ENCODE measurements around the gene ZMYND10. TPM values are rescaled to one million over a fixed set of nuclear protein-coding genes. Genes with fewer than 3 reads are reported as not detected.

ZMYND10 gene
- total RNA-seq, 2 donors from 2014 or later: 0.22 to 1.4 TPM

DNA sequence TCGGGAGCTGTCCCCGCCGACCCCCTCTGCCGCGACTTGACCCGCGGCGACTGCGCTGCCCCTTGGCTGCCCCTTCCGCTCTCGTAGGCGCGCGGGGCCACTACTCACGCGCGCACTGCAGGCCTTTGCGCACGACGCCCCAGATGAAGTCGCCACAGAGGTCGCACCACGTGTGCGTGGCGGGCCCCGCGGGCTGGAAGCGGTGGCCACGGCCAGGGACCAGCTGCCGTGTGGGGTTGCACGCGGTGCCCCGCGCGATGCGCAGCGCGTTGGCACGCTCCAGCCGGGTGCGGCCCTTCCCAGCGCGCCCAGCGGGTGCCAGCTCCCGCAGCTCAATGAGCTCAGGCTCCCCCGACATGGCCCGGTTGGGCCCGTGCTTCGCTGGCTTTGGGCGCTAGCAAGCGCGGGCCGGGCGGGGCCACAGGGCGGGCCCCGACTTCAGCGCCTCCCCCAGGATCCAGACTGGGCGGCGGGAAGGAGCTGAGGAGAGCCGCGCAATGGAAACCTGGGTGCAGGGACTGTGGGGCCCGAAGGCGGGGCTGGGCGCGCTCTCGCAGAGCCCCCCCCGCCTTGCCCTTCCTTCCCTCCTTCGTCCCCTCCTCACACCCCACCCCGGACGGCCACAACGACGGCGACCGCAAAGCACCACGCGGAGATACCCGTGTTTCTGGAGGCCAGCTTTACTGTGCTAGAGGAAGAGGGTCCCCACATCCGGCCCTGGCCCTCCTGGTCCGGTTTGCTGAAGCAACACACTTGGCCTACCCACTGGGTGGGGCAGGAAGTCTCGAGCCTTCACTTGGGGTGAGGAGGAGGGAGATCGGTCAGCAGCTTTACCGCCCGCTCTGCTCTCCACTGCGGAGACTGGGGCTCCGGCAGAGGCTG is 4.8 kb downstream of the ZMYND10 start, which contains the start of gene RASSF1:
RASSF1 (minus strand) TSS at position 389 of the 882 bp plus-strand sequence; CDS start at position 358, 31 bp downstream.
- H3K9me3 ChIP-seq (ENCODE audit: control insufficient read depth, low read length): no peaks in the 10 kb centered on the region
- Mint-ChIP-seq H3K36me3 (ENCODE audit: low read depth) (no peaks in the 10 kb centered on the region), H3K27ac (no peak within 1 kb of the TSS), H3K4me3 (peak within 1 kb of the TSS; percentile 39), H3K4me1 (peaks cover 8% of the 10 kb centered on the region), H3K27me3 (ENCODE audit: insufficient read depth) (peaks cover 72% of the 10 kb centered on the region), H3K9me3 (no peaks in the 10 kb centered on the region)
- no peak within 1 kb of the TSS for H3K9ac ChIP-seq (ENCODE audit: extremely low read depth, low read length, poor library complexity, severe bottlenecking)
- peaks cover 10% of the 10 kb centered on the region for H3K4me1 ChIP-seq (ENCODE audit: control insufficient read depth, insufficient read depth, low read length)
- no peak within 1 kb of the TSS for H3K4me3 ChIP-seq (ENCODE audit: low read length)
- H3K36me3 ChIP-seq (ENCODE audit: control insufficient read depth, insufficient read depth, low read length): no peaks in the 10 kb centered on the region
- WGBS, 2 experiments (ENCODE audit: insufficient coverage in 1 of 2, insufficient read length in 1 of 2): 15 to 23% methylated on average over 46 to 85 of the region's 85 CpGs
- peak; percentile 71 for DNase-seq
- H3K27me3 ChIP-seq (ENCODE audit: control insufficient read depth, insufficient read depth, low read length, poor library complexity, severe bottlenecking): peaks cover 69% of the 10 kb centered on the region
- no peak for TF ChIP-seq CTCF (conservative IDR thresholded peaks at IDR 0.05)
- no peak within 1 kb of the TSS for H3K27ac ChIP-seq (ENCODE audit: low read depth, low read length)

- no peak overlapping the region for H3K4me3 ChIP-seq (ENCODE audit: low read length)
These were observed 5.4 kb downstream of the ZMYND10 start for GRCh38 chr3:50340147-50340447.

GRCh38 chr3:50339485-50340146 is 5.9 kb downstream of the ZMYND10 start:
- no peak for DNase-seq
- no peaks in the 10 kb centered on the region for H3K36me3 Mint-ChIP-seq (ENCODE audit: low read depth)
- no peaks in the 10 kb centered on the region for H3K9me3 Mint-ChIP-seq
- H3K4me3 Mint-ChIP-seq: peak overlapping the region; percentile 21
- Histone ChIP-seq H3K4me3 (ENCODE audit: low read length) (no peak overlapping the region), H3K36me3 (ENCODE audit: control insufficient read depth, insufficient read depth, low read length) (peaks cover 4% of the 10 kb centered on the region), H3K4me1 (ENCODE audit: control insufficient read depth, insufficient read depth, low read length) (peaks cover 10% of the 10 kb centered on the region), H3K9me3 (ENCODE audit: control insufficient read depth, low read length) (no peaks in the 10 kb centered on the region), H3K27me3 (ENCODE audit: control insufficient read depth, insufficient read depth, low read length, poor library complexity, severe bottlenecking) (peaks cover 60% of the 10 kb centered on the region), H3K9ac (ENCODE audit: extremely low read depth, low read length, poor library complexity, severe bottlenecking) (no peak overlapping the region), H3K27ac (ENCODE audit: low read depth, low read length) (no peak overlapping the region)
- peaks cover 62% of the 10 kb centered on the region for H3K27me3 Mint-ChIP-seq (ENCODE audit: insufficient read depth)
- TF ChIP-seq CTCF (conservative IDR thresholded peaks at IDR 0.05): no peak
- H3K27ac Mint-ChIP-seq: no peak overlapping the region
- WGBS, 2 experiments (ENCODE audit: insufficient coverage in 1 of 2, insufficient read length in 1 of 2): 92% methylated on average over 11 to 14 of the region's 14 CpGs
- peaks cover 8% of the 10 kb centered on the region for H3K4me1 Mint-ChIP-seq

More at GRCh38 chr3:50340147-50340447, 5.4 kb downstream of the ZMYND10 start:
- Mint-ChIP-seq H3K4me3 (peak overlapping the region; percentile 21), H3K9me3 (no peaks in the 10 kb centered on the region), H3K27ac (no peak overlapping the region), H3K36me3 (ENCODE audit: low read depth) (no peaks in the 10 kb centered on the region), H3K4me1 (peaks cover 8% of the 10 kb centered on the region), H3K27me3 (ENCODE audit: insufficient read depth) (peaks cover 67% of the 10 kb centered on the region)
- Histone ChIP-seq H3K36me3 (ENCODE audit: control insufficient read depth, insufficient read depth, low read length) (peaks cover 4% of the 10 kb centered on the region), H3K27ac (ENCODE audit: low read depth, low read length) (no peak overlapping the region), H3K9ac (ENCODE audit: extremely low read depth, low read length, poor library complexity, severe bottlenecking) (no peak overlapping the region), H3K4me1 (ENCODE audit: control insufficient read depth, insufficient read depth, low read length) (peaks cover 10% of the 10 kb centered on the region), H3K27me3 (ENCODE audit: control insufficient read depth, insufficient read depth, low read length, poor library complexity, severe bottlenecking) (peaks cover 65% of the 10 kb centered on the region), H3K9me3 (ENCODE audit: control insufficient read depth, low read length) (no peaks in the 10 kb centered on the region)
- no peak for TF ChIP-seq CTCF (conservative IDR thresholded peaks at IDR 0.05)
- DNase-seq: no peak
- WGBS, 2 experiments (ENCODE audit: insufficient coverage in 1 of 2, insufficient read length in 1 of 2): 38 to 49% methylated on average over 9 of the region's 9 CpGs
